Activated CD4-positive, CD25-positive, alpha-beta regulatory T cell treated with anti-CD3 and anti-CD28 coated beads, Interleukin-2, amount 50 U/mL, for 16 hours (primary cell): ENCODE results near the gene NLRP13.

Source experiments
- DNase-seq: peaks from one replicate; pipeline ENCODE4 v3.0.0-alpha.2; 2020; ENCODE audit warnings: low read depth, low spot score

NLRP13 gene

GRCh38 chr19:55902080-55902751 is 29.9 kb downstream of the NLRP13 start:
- no peak for DNase-seq

GRCh38 chr19:55901369-55902079 is 30.6 kb downstream of the NLRP13 start:
- DNase-seq, result no peak

- DNase-seq, result no peak
Measured at GRCh38 chr19:55898911-55899310, 33.2 kb downstream of the NLRP13 start.

GRCh38 chr19:55882626-55883025 is 49.5 kb downstream of the NLRP13 start:
- no peak for DNase-seq

GRCh38 chr19:55877211-55877610 is 54.9 kb downstream of the NLRP13 start:
- no peak for DNase-seq

GRCh38 chr19:55870736-55871135 is 61.4 kb downstream of the NLRP13 start:
- no peak for DNase-seq

- DNase-seq, result no peak
Measured at GRCh38 chr19:55867101-55867500, 65.0 kb downstream of the NLRP13 start.

GRCh38 chr19:55866521-55866920 is 65.6 kb downstream of the NLRP13 start:
- DNase-seq, result no peak

- DNase-seq, result no peak
Measured at GRCh38 chr19:55858969-55859368, 73.2 kb downstream of the NLRP13 start.

- DNase-seq, result no peak
Measured at GRCh38 chr19:55858401-55858800, 73.7 kb downstream of the NLRP13 start.

GRCh38 chr19:55857974-55858373 is 74.2 kb downstream of the NLRP13 start:
- no peak for DNase-seq

- no peak for DNase-seq
Measured at GRCh38 chr19:55857149-55857548, 75.0 kb downstream of the NLRP13 start.

GRCh38 chr19:55855160-55855559 is 77.0 kb downstream of the NLRP13 start:
- no peak for DNase-seq
